ENCODE data around the gene CUTA. TPM values are rescaled to one million over a fixed set of nuclear protein-coding genes. Genes with fewer than 3 reads are reported as not detected.

Gene CUTA
- total RNA-seq, 2 experiments from 2014 or later: 164 to 175 TPM

- intact Hi-C loops (cut with micrococcal nuclease; ENCODE audit: unreplicated experiment): no loop called here
- H3K9me2 ChIP-seq (ENCODE audit: insufficient read depth, low read length): no peaks in the 10 kb centered on the region
- H3K4me3 ChIP-seq (ENCODE audit: low read depth, low read length, poor library complexity, severe bottlenecking): no peak overlapping the region
- H3K9me3 ChIP-seq (ENCODE audit: low read length): no peaks in the 10 kb centered on the region
- H3K79me2 ChIP-seq (ENCODE audit: insufficient read depth, low read depth, low read length): no peaks in the 10 kb centered on the region
- no peak overlapping the region for H3K4me2 ChIP-seq (ENCODE audit: low read length)
- peaks cover 84% of the 10 kb centered on the region for H3K36me3 ChIP-seq (ENCODE audit: insufficient read depth, low read length)
- no peak for TF ChIP-seq CTCF (conservative IDR thresholded peaks at IDR 0.05; ENCODE audit: low read length)
- TF ChIP-seq EZH2phosphoT487 (IDR thresholded peaks at IDR 0.05; ENCODE audit: borderline replicate concordance, low read depth, low read length): no peak
- CTCF ChIA-PET (ENCODE audit: unreplicated experiment): no interaction called here
- DNase-seq (ENCODE audit: low spot score): no peak
- no peaks in the 10 kb centered on the region for H4K20me1 ChIP-seq (ENCODE audit: insufficient read depth, low read length)
- no peak overlapping the region for H3K27ac ChIP-seq (ENCODE audit: low read depth, low read length, poor library complexity, severe bottlenecking)
- H3K4me1 ChIP-seq (ENCODE audit: insufficient read depth, low read length, poor library complexity, severe bottlenecking): no peaks in the 10 kb centered on the region
- BruUV-seq (replicated peaks): no TSS peak
- no peak overlapping the region for H2AFZ ChIP-seq (ENCODE audit: low read length)
- POLR2A ChIA-PET: no interaction called here
Observed at GRCh38 chr6:33443025-33443424, 25.1 kb upstream of the CUTA start.

- POLR2A ChIA-PET: no interaction called here
- TF ChIP-seq CTCF (conservative IDR thresholded peaks at IDR 0.05; ENCODE audit: low read length) (no peak), EZH2phosphoT487 (IDR thresholded peaks at IDR 0.05; ENCODE audit: borderline replicate concordance, low read depth, low read length) (no peak)
Observed at GRCh38 chr6:33442283-33442682, 24.4 kb upstream of the CUTA start.

GRCh38 chr6:33441457-33441856 lies 23.6 kb upstream of the CUTA start:
- no peak overlapping the region for H3K4me2 ChIP-seq (ENCODE audit: low read length)
- TF ChIP-seq CTCF (conservative IDR thresholded peaks at IDR 0.05; ENCODE audit: low read length): no peak
- no peak for TF ChIP-seq EZH2phosphoT487 (IDR thresholded peaks at IDR 0.05; ENCODE audit: borderline replicate concordance, low read depth, low read length)
- no peak overlapping the region for H2AFZ ChIP-seq (ENCODE audit: low read length)
- H3K9me3 ChIP-seq (ENCODE audit: low read length): no peaks in the 10 kb centered on the region
- H3K79me2 ChIP-seq (ENCODE audit: insufficient read depth, low read depth, low read length): no peaks in the 10 kb centered on the region
- H3K36me3 ChIP-seq (ENCODE audit: insufficient read depth, low read length): peaks cover 82% of the 10 kb centered on the region
- POLR2A ChIA-PET: no interaction called here
- CTCF ChIA-PET (ENCODE audit: unreplicated experiment): no interaction called here
- no peak overlapping the region for H3K27ac ChIP-seq (ENCODE audit: low read depth, low read length, poor library complexity, severe bottlenecking)
- no peaks in the 10 kb centered on the region for H3K9me2 ChIP-seq (ENCODE audit: insufficient read depth, low read length)
- H3K4me3 ChIP-seq (ENCODE audit: low read depth, low read length, poor library complexity, severe bottlenecking): no peak overlapping the region
- no peaks in the 10 kb centered on the region for H4K20me1 ChIP-seq (ENCODE audit: insufficient read depth, low read length)
- BruUV-seq (replicated peaks): no TSS peak
- intact Hi-C loops (cut with micrococcal nuclease; ENCODE audit: unreplicated experiment): no loop called here
- no peak for DNase-seq (ENCODE audit: low spot score)
- H3K4me1 ChIP-seq (ENCODE audit: insufficient read depth, low read length, poor library complexity, severe bottlenecking): no peaks in the 10 kb centered on the region

More at GRCh38 chr6:33442283-33442682, 24.4 kb upstream of the CUTA start:
- intact Hi-C loops (cut with micrococcal nuclease; ENCODE audit: unreplicated experiment): no loop called here
- Histone ChIP-seq H4K20me1 (ENCODE audit: insufficient read depth, low read length) (no peaks in the 10 kb centered on the region), H2AFZ (ENCODE audit: low read length) (no peak overlapping the region), H3K79me2 (ENCODE audit: insufficient read depth, low read depth, low read length) (no peaks in the 10 kb centered on the region), H3K4me3 (ENCODE audit: low read depth, low read length, poor library complexity, severe bottlenecking) (no peak overlapping the region), H3K4me1 (ENCODE audit: insufficient read depth, low read length, poor library complexity, severe bottlenecking) (no peaks in the 10 kb centered on the region), H3K27ac (ENCODE audit: low read depth, low read length, poor library complexity, severe bottlenecking) (no peak overlapping the region), H3K4me2 (ENCODE audit: low read length) (no peak overlapping the region), H3K36me3 (ENCODE audit: insufficient read depth, low read length) (peaks cover 82% of the 10 kb centered on the region), H3K9me3 (ENCODE audit: low read length) (no peaks in the 10 kb centered on the region), H3K9me2 (ENCODE audit: insufficient read depth, low read length) (no peaks in the 10 kb centered on the region)
- CTCF ChIA-PET (ENCODE audit: unreplicated experiment): no interaction called here
- no TSS peak for BruUV-seq (replicated peaks)
- no peak for DNase-seq (ENCODE audit: low spot score)

All from OCI-LY7 (cell line).